Measurements from ENCODE around the gene NUDT16. TPM values are rescaled to one million over a fixed set of nuclear protein-coding genes. Genes with fewer than 3 reads are reported as not detected.
A peak's percentile ranks its signal among the peaks of the same experiment; 100 is the strongest.

The NUDT16 gene
- total RNA-seq, 1 donor from 2014 or later, result 16.4 TPM

DNA sequence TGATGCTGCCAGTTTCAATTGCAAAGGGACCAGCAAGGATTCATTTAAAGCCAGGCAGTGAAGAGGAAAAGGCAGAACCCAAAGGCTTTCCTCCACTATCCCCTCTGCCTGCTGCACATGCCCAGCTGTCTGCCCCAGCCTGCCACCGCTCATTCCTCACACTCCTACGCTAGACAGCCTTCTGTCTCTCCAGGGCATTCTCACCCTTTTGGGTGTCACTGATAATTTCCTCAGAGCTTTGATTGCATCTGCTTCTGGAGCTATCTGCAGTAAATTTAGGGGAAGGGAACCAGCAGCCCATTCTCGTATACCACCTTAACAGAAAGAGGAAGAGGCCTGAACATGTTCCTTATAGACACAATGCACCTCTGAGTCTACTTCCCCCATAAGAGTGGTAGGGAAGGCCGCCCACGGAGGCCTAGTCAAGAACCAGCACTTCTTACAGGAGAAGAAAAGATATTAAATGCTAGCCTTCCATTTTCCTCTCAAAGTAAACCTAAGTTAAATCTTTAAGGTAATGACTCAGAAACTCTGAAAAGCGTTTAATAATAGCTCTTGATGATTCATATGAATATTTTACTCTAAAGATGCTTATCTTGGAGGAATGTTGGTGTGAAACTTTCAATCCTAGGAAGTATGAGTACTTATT is 20.9 kb downstream of the NUDT16 start:
- H3K9me3 ChIP-seq (ENCODE audit: insufficient read depth, low read depth, low read length), result peaks cover 3% of the 10 kb centered on the region
- peak overlapping the region; percentile 62 for H3K4me2 ChIP-seq (ENCODE audit: low read length)
- H3K4me3 ChIP-seq (ENCODE audit: insufficient read depth, low read depth, low read length), result no peak overlapping the region
- H3K27me3 ChIP-seq (ENCODE audit: insufficient read depth, low read length), result no peaks in the 10 kb centered on the region
- Mint-ChIP-seq H3K27me3 (ENCODE audit: low read depth, unreplicated experiment) (no peaks in the 10 kb centered on the region), H3K4me1 (ENCODE audit: low read depth, unreplicated experiment) (peaks cover 13% of the 10 kb centered on the region), H3K36me3 (ENCODE audit: low read depth, unreplicated experiment) (no peaks in the 10 kb centered on the region), H3K9me3 (ENCODE audit: unreplicated experiment) (no peaks in the 10 kb centered on the region), H3K27ac (ENCODE audit: unreplicated experiment) (peak overlapping the region; percentile 89), H3K4me3 (ENCODE audit: unreplicated experiment) (no peak overlapping the region)
- H3K9ac ChIP-seq (ENCODE audit: low read length), result peak overlapping the region; percentile 13
- no peaks in the 10 kb centered on the region for H3K36me3 ChIP-seq (ENCODE audit: insufficient read depth, low read length)
- no peaks in the 10 kb centered on the region for H3K79me2 ChIP-seq (ENCODE audit: insufficient read depth, low read length)
- peak; percentile 76 for FAIRE-seq
- DNase-seq (ENCODE audit: low read depth), result peak; percentile 83
- no peaks in the 10 kb centered on the region for H4K20me1 ChIP-seq (ENCODE audit: insufficient read depth, low read length)
- peaks cover 14% of the 10 kb centered on the region for H3K4me1 ChIP-seq (ENCODE audit: insufficient read depth, low read length)
- peak overlapping the region; percentile 57 for H2AFZ ChIP-seq (ENCODE audit: low read depth, low read length)
- peak overlapping the region; percentile 53 for H3K27ac ChIP-seq (ENCODE audit: low read depth, low read length)
- TF ChIP-seq, protein P1, sequence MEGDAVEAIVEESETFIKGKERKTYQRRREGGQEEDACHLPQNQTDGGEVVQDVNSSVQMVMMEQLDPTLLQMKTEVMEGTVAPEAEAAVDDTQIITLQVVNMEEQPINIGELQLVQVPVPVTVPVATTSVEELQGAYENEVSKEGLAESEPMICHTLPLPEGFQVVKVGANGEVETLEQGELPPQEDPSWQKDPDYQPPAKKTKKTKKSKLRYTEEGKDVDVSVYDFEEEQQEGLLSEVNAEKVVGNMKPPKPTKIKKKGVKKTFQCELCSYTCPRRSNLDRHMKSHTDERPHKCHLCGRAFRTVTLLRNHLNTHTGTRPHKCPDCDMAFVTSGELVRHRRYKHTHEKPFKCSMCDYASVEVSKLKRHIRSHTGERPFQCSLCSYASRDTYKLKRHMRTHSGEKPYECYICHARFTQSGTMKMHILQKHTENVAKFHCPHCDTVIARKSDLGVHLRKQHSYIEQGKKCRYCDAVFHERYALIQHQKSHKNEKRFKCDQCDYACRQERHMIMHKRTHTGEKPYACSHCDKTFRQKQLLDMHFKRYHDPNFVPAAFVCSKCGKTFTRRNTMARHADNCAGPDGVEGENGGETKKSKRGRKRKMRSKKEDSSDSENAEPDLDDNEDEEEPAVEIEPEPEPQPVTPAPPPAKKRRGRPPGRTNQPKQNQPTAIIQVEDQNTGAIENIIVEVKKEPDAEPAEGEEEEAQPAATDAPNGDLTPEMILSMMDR (IDR thresholded peaks at IDR 0.05; ENCODE audit: insufficient read depth, low read depth, low read length), result no peak
- TF ChIP-seq EZH2 (IDR thresholded peaks at IDR 0.05; ENCODE audit: insufficient read depth, low read length), result no peak

GRCh38 chr3:131403216-131403895 is 21.8 kb downstream of the NUDT16 start:
- no peaks in the 10 kb centered on the region for H3K36me3 ChIP-seq (ENCODE audit: insufficient read depth, low read length)
- H3K4me1 ChIP-seq (ENCODE audit: insufficient read depth, low read length), result peaks cover 14% of the 10 kb centered on the region
- Mint-ChIP-seq H3K27me3 (ENCODE audit: low read depth, unreplicated experiment) (no peaks in the 10 kb centered on the region), H3K36me3 (ENCODE audit: low read depth, unreplicated experiment) (no peaks in the 10 kb centered on the region), H3K27ac (ENCODE audit: unreplicated experiment) (no peak overlapping the region), H3K4me1 (ENCODE audit: low read depth, unreplicated experiment) (peaks cover 13% of the 10 kb centered on the region), H3K4me3 (ENCODE audit: unreplicated experiment) (no peak overlapping the region), H3K9me3 (ENCODE audit: unreplicated experiment) (no peaks in the 10 kb centered on the region)
- DNase-seq (ENCODE audit: low read depth) (no peak), FAIRE-seq (no peak)
- no peak overlapping the region for H3K4me3 ChIP-seq (ENCODE audit: insufficient read depth, low read depth, low read length)
- no peak overlapping the region for H2AFZ ChIP-seq (ENCODE audit: low read depth, low read length)
- no peaks in the 10 kb centered on the region for H3K27me3 ChIP-seq (ENCODE audit: insufficient read depth, low read length)
- H3K9me3 ChIP-seq (ENCODE audit: insufficient read depth, low read depth, low read length), result peaks cover 3% of the 10 kb centered on the region
- H3K27ac ChIP-seq (ENCODE audit: low read depth, low read length), result no peak overlapping the region
- TF ChIP-seq, protein P1 (IDR thresholded peaks at IDR 0.05; ENCODE audit: insufficient read depth, low read depth, low read length), result no peak
- no peak for TF ChIP-seq EZH2 (IDR thresholded peaks at IDR 0.05; ENCODE audit: insufficient read depth, low read length)
- no peaks in the 10 kb centered on the region for H3K79me2 ChIP-seq (ENCODE audit: insufficient read depth, low read length)
- no peak overlapping the region for H3K9ac ChIP-seq (ENCODE audit: low read length)
- no peaks in the 10 kb centered on the region for H4K20me1 ChIP-seq (ENCODE audit: insufficient read depth, low read length)
- H3K4me2 ChIP-seq (ENCODE audit: low read length), result peak overlapping the region; percentile 62

GRCh38 chr3:131405411-131405810 is 23.8 kb downstream of the NUDT16 start:
- H3K9me3 ChIP-seq (ENCODE audit: insufficient read depth, low read depth, low read length), result peaks cover 3% of the 10 kb centered on the region

More at GRCh38 chr3:131405411-131405810, 23.8 kb downstream of the NUDT16 start:
- Mint-ChIP-seq H3K4me3 (ENCODE audit: unreplicated experiment) (no peak overlapping the region), H3K27ac (ENCODE audit: unreplicated experiment) (no peak overlapping the region), H3K4me1 (ENCODE audit: low read depth, unreplicated experiment) (peaks cover 13% of the 10 kb centered on the region), H3K36me3 (ENCODE audit: low read depth, unreplicated experiment) (no peaks in the 10 kb centered on the region), H3K27me3 (ENCODE audit: low read depth, unreplicated experiment) (no peaks in the 10 kb centered on the region), H3K9me3 (ENCODE audit: unreplicated experiment) (no peaks in the 10 kb centered on the region)
- no peaks in the 10 kb centered on the region for H3K79me2 ChIP-seq (ENCODE audit: insufficient read depth, low read length)
- no peak overlapping the region for H3K27ac ChIP-seq (ENCODE audit: low read depth, low read length)
- DNase-seq (ENCODE audit: low read depth) (no peak), FAIRE-seq (no peak)
- H3K9ac ChIP-seq (ENCODE audit: low read length), result no peak overlapping the region
- no peak overlapping the region for H2AFZ ChIP-seq (ENCODE audit: low read depth, low read length)
- no peaks in the 10 kb centered on the region for H3K27me3 ChIP-seq (ENCODE audit: insufficient read depth, low read length)
- no peaks in the 10 kb centered on the region for H4K20me1 ChIP-seq (ENCODE audit: insufficient read depth, low read length)
- H3K4me2 ChIP-seq (ENCODE audit: low read length), result no peak overlapping the region
- H3K4me3 ChIP-seq (ENCODE audit: insufficient read depth, low read depth, low read length), result no peak overlapping the region
- no peaks in the 10 kb centered on the region for H3K36me3 ChIP-seq (ENCODE audit: insufficient read depth, low read length)
- H3K4me1 ChIP-seq (ENCODE audit: insufficient read depth, low read length), result peaks cover 14% of the 10 kb centered on the region
- TF ChIP-seq EZH2 (IDR thresholded peaks at IDR 0.05; ENCODE audit: insufficient read depth, low read length), result no peak
- TF ChIP-seq, protein P1 (IDR thresholded peaks at IDR 0.05; ENCODE audit: insufficient read depth, low read depth, low read length), result no peak

All from astrocyte (in vitro differentiated cells and primary cell).